Mesothelial cell of epicardium (in vitro differentiated cells): Measurements from ENCODE around the gene CTNNA3. TPM values are rescaled to one million over a fixed set of nuclear protein-coding genes. Genes with fewer than 3 reads are reported as not detected.

Source experiments
- DNase-seq, 2 experiments: peaks; one replicate each; pipeline ENCODE4 v3.0.0; 2021; ENCODE audit warnings: low spot score in 2 of 2; ENCODE audit not compliant: unreplicated experiment in 2 of 2
- H3K27ac Mint-ChIP-seq: 2 replicates; pipeline ENCODE4 v1.8.0; 2021; ENCODE audit warnings: mixed read lengths
- H3K27me3 Mint-ChIP-seq: 2 replicates; pipeline ENCODE4 v1.8.0; 2021; ENCODE audit warnings: low read depth, mixed read lengths
- H3K36me3 Mint-ChIP-seq: 2 replicates; pipeline ENCODE4 v1.8.0; 2021; ENCODE audit warnings: mixed read lengths
- H3K4me1 Mint-ChIP-seq: 2 replicates; pipeline ENCODE4 v1.8.0; 2021; ENCODE audit warnings: mixed read lengths
- H3K4me3 Mint-ChIP-seq: 2 replicates; pipeline ENCODE4 v1.8.0; 2021; ENCODE audit warnings: mild to moderate bottlenecking, moderate library complexity, mixed read lengths
- H3K9me3 Mint-ChIP-seq: 2 replicates; pipeline ENCODE4 v1.8.0; 2021; ENCODE audit warnings: mixed read lengths
- CTCF ChIP-seq: fragments of 200-600 bp; sonication (generic); IDR thresholded peaks from one replicate; pipeline ENCODE4 v1.5.0; 2021; ENCODE audit warnings: antibody characterized with exemption; ENCODE audit not compliant: unreplicated experiment
- total RNA-seq: library from RNA; stranded (reverse); gene quantifications from 3 replicates; pipeline ENCODE4 v1.2.1, GENCODE V29; 2021

CTNNA3 gene
- total RNA-seq, 1 donor from 2014 or later, result 14.2 TPM

- Mint-ChIP-seq H3K4me3 (no peak overlapping the region), H3K4me1 (peaks cover 5% of the 10 kb centered on the region), H3K9me3 (no peaks in the 10 kb centered on the region), H3K27me3 (peaks cover 5% of the 10 kb centered on the region), H3K36me3 (no peaks in the 10 kb centered on the region), H3K27ac (no peak overlapping the region)
- no peak for TF ChIP-seq CTCF
- no peak for DNase-seq
These were observed 1597.2 kb downstream of the CTNNA3 start for GRCh38 chr10:66098595-66099480.

GRCh38 chr10:66095610-66096009 lies 1600.4 kb downstream of the CTNNA3 start:
- no peaks in the 10 kb centered on the region for H3K9me3 Mint-ChIP-seq
- no peaks in the 10 kb centered on the region for H3K36me3 Mint-ChIP-seq
- no peaks in the 10 kb centered on the region for H3K4me1 Mint-ChIP-seq
- H3K27me3 Mint-ChIP-seq, result peaks cover 19% of the 10 kb centered on the region
- TF ChIP-seq CTCF, result no peak
- H3K4me3 Mint-ChIP-seq, result no peak overlapping the region
- DNase-seq, result no peak
- H3K27ac Mint-ChIP-seq, result no peak overlapping the region

GRCh38 chr10:66085906-66086305 lies 1610.1 kb downstream of the CTNNA3 start:
- H3K27me3 Mint-ChIP-seq, result no peaks in the 10 kb centered on the region
- H3K27ac Mint-ChIP-seq, result no peak overlapping the region
- H3K36me3 Mint-ChIP-seq, result no peaks in the 10 kb centered on the region
- TF ChIP-seq CTCF, result no peak
- peaks cover 3% of the 10 kb centered on the region for H3K9me3 Mint-ChIP-seq
- no peak for DNase-seq
- H3K4me1 Mint-ChIP-seq, result no peaks in the 10 kb centered on the region
- no peak overlapping the region for H3K4me3 Mint-ChIP-seq

GRCh38 chr10:66071907-66072306 lies 1624.1 kb downstream of the CTNNA3 start:
- no peak overlapping the region for H3K4me3 Mint-ChIP-seq
- H3K27ac Mint-ChIP-seq, result no peak overlapping the region
- no peaks in the 10 kb centered on the region for H3K9me3 Mint-ChIP-seq
- no peaks in the 10 kb centered on the region for H3K36me3 Mint-ChIP-seq
- TF ChIP-seq CTCF, result no peak
- H3K4me1 Mint-ChIP-seq, result no peaks in the 10 kb centered on the region
- H3K27me3 Mint-ChIP-seq, result peaks cover 3% of the 10 kb centered on the region
- DNase-seq, result no peak

GRCh38 chr10:66058594-66058993 lies 1637.4 kb downstream of the CTNNA3 start:
- TF ChIP-seq CTCF, result no peak
- no peak for DNase-seq
- peaks cover 16% of the 10 kb centered on the region for H3K9me3 Mint-ChIP-seq
- H3K4me3 Mint-ChIP-seq, result no peak overlapping the region
- H3K27ac Mint-ChIP-seq, result no peak overlapping the region
- peaks cover 5% of the 10 kb centered on the region for H3K27me3 Mint-ChIP-seq
- no peaks in the 10 kb centered on the region for H3K4me1 Mint-ChIP-seq
- no peaks in the 10 kb centered on the region for H3K36me3 Mint-ChIP-seq
